Neural progenitor cell (in vitro differentiated cells): ENCODE data around the gene SPAG7.

Source experiments
- EZH2 ChIP-seq: fragments of 200-600 bp; sonication (generic); IDR thresholded peaks from 2 replicates; pipeline ENCODE4 v1.6.1; 2017; ENCODE audit warnings: antibody characterized with exemption, mild to moderate bottlenecking, moderate library complexity
- EZH2phosphoT487 ChIP-seq: fragments of 200-600 bp; sonication (generic); IDR thresholded peaks from 2 replicates; pipeline ENCODE4 v1.6.1; 2017; ENCODE audit warnings: antibody characterized with exemption
- TF ChIP-seq, protein P1 (sequence below): fragments of 200-600 bp; sonication (generic); IDR thresholded peaks from 2 replicates; pipeline ENCODE4 v1.5.1; 2017; ENCODE audit warnings: antibody characterized with exemption, mild to moderate bottlenecking

DNA sequence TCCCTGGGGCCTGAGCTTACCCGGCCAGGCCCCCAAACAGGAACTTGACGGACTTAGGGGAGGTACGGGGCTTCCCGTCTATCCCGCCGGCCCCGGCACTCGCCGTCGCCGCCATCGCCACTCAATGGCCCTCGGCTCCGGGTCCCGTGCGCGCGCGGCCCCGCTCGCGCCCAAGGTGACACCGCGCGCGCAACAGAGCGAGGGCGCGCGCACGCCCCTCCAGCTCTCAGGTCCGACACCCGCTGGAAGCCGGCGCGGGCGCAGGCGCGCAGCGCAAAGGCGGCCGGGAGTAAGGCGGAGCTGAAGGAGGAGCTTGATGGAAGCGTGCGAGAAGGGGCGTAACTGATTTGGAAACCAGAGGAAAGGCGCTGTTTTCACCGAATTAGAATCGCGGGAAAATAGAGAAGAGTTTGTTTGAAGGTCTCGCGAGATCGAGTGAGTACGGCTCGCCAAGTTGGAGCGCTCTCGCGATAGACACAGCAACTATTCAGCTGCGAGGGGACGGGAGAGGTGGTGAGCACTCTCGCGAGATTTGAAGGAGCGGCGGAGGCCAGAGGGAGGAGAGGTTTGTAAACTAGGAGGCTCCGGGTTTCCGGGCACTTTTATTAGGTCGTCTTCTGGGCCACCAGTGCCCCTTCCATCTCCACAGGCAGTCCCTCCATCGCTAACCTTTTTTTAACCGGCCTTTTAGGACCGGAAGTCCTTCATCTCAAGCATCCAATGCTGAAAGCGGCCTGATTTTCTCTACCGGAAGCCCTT lies 27.6 kb downstream of the SPAG7 start, which contains the start of the genes RNF167 and SLC25A11:
- TF ChIP-seq, protein P1, sequence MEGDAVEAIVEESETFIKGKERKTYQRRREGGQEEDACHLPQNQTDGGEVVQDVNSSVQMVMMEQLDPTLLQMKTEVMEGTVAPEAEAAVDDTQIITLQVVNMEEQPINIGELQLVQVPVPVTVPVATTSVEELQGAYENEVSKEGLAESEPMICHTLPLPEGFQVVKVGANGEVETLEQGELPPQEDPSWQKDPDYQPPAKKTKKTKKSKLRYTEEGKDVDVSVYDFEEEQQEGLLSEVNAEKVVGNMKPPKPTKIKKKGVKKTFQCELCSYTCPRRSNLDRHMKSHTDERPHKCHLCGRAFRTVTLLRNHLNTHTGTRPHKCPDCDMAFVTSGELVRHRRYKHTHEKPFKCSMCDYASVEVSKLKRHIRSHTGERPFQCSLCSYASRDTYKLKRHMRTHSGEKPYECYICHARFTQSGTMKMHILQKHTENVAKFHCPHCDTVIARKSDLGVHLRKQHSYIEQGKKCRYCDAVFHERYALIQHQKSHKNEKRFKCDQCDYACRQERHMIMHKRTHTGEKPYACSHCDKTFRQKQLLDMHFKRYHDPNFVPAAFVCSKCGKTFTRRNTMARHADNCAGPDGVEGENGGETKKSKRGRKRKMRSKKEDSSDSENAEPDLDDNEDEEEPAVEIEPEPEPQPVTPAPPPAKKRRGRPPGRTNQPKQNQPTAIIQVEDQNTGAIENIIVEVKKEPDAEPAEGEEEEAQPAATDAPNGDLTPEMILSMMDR, result no peak
- TF ChIP-seq EZH2 (no peak), EZH2phosphoT487 (no peak)
